ENCODE results near the gene MEOX2.

MEOX2 gene

GRCh38 chr7:15674586-15674985, 11.9 kb downstream of the MEOX2 start:
- FAIRE-seq, result no peak
- no peak for TF ChIP-seq CTCF (IDR thresholded peaks at IDR 0.05; ENCODE audit: insufficient read depth, missing control alignments)
- DNase-seq (ENCODE audit: insufficient read length, low spot score), result no peak

- no peak for FAIRE-seq
- TF ChIP-seq CTCF (IDR thresholded peaks at IDR 0.05; ENCODE audit: insufficient read depth, missing control alignments), result no peak
These were observed 16.9 kb downstream of the MEOX2 start for GRCh38 chr7:15669443-15670090.

GRCh38 chr7:15667991-15668390, 18.5 kb downstream of the MEOX2 start:
- TF ChIP-seq CTCF (IDR thresholded peaks at IDR 0.05; ENCODE audit: insufficient read depth, missing control alignments), result no peak
- FAIRE-seq (no peak), DNase-seq (ENCODE audit: insufficient read length, low spot score) (no peak)

More at GRCh38 chr7:15669443-15670090, 16.9 kb downstream of the MEOX2 start:
- DNase-seq (ENCODE audit: insufficient read length, low spot score), result no peak

- no peak for FAIRE-seq
These were observed 24.0 kb downstream of the MEOX2 start for GRCh38 chr7:15662451-15662850.

GRCh38 chr7:15658247-15658646, 28.2 kb downstream of the MEOX2 start:
- FAIRE-seq (no peak), DNase-seq (ENCODE audit: insufficient read length, low spot score) (no peak)
- no peak for TF ChIP-seq CTCF (IDR thresholded peaks at IDR 0.05; ENCODE audit: insufficient read depth, missing control alignments)

More at GRCh38 chr7:15662451-15662850, 24.0 kb downstream of the MEOX2 start:
- TF ChIP-seq CTCF (IDR thresholded peaks at IDR 0.05; ENCODE audit: insufficient read depth, missing control alignments), result no peak
- DNase-seq (ENCODE audit: insufficient read length, low spot score), result no peak

GRCh38 chr7:15652776-15653290, 33.6 kb downstream of the MEOX2 start:
- FAIRE-seq (no peak), DNase-seq (ENCODE audit: insufficient read length, low spot score) (no peak)
- TF ChIP-seq CTCF (IDR thresholded peaks at IDR 0.05; ENCODE audit: insufficient read depth, missing control alignments), result no peak

GRCh38 chr7:15651693-15652092, 34.8 kb downstream of the MEOX2 start:
- no peak for TF ChIP-seq CTCF (IDR thresholded peaks at IDR 0.05; ENCODE audit: insufficient read depth, missing control alignments)
- DNase-seq (ENCODE audit: insufficient read length, low spot score) (no peak), FAIRE-seq (no peak)
